GM19468 (cell line): Measurements from ENCODE around the gene FNTB.

ENCODE experiments used
- ATAC-seq: cut with Tn5 transposase; IDR thresholded peaks from one replicate; pipeline ENCODE4 v1.9.1; 2021; ENCODE audit warnings: mild to moderate bottlenecking, moderate library complexity, moderate number of reproducible peaks; ENCODE audit not compliant: unreplicated experiment; ENCODE audit errors: extremely low read depth

FNTB gene

GRCh38 chr14:64952598-64953309, 33.9 kb upstream of the FNTB start:
- peak; percentile 34 for ATAC-seq

- no peak for ATAC-seq
Measured at GRCh38 chr14:64953310-64953654, 33.4 kb upstream of the FNTB start.

GRCh38 chr14:64953661-64954060, 33.0 kb upstream of the FNTB start:
- no peak for ATAC-seq

- ATAC-seq: no peak
Measured at GRCh38 chr14:64954491-64955240, 32.0 kb upstream of the FNTB start.

GRCh38 chr14:64955297-64955696, 31.4 kb upstream of the FNTB start:
- no peak for ATAC-seq

- no peak for ATAC-seq
Measured at GRCh38 chr14:64956697-64957406, 29.8 kb upstream of the FNTB start.

- no peak for ATAC-seq
Measured at GRCh38 chr14:64958201-64958600, 28.5 kb upstream of the FNTB start.

- no peak for ATAC-seq
Measured at GRCh38 chr14:64958743-64959142, 28.0 kb upstream of the FNTB start.

GRCh38 chr14:64960762-64961276, 25.9 kb upstream of the FNTB start:
- no peak for ATAC-seq

GRCh38 chr14:64963611-64964010, 23.1 kb upstream of the FNTB start:
- ATAC-seq: no peak

GRCh38 chr14:64965356-64966000, 21.2 kb upstream of the FNTB start:
- ATAC-seq: no peak

GRCh38 chr14:64966976-64967375, 19.7 kb upstream of the FNTB start:
- no peak for ATAC-seq

- ATAC-seq: no peak
Measured at GRCh38 chr14:64968167-64968566, 18.5 kb upstream of the FNTB start.

- ATAC-seq: no peak
Measured at GRCh38 chr14:64968651-64969050, 18.0 kb upstream of the FNTB start.

- no peak for ATAC-seq
Measured at GRCh38 chr14:64970041-64970440, 16.7 kb upstream of the FNTB start.

- ATAC-seq: no peak
Measured at GRCh38 chr14:64970776-64971477, 15.8 kb upstream of the FNTB start.

- ATAC-seq: no peak
Measured at GRCh38 chr14:64971491-64971942, 15.2 kb upstream of the FNTB start.

GRCh38 chr14:64971943-64972791, 14.5 kb upstream of the FNTB start, which contains the start of gene RAB15:
Gene RAB15 (minus strand): TSS chr14:64972336. CDS start chr14:64972076, 260 bp downstream.
- no peak for ATAC-seq

GRCh38 chr14:64973026-64973442, 13.7 kb upstream of the FNTB start:
- ATAC-seq: no peak
